Measurements from ENCODE around the gene ADAMTS6.

ADAMTS6 gene

GRCh38 chr5:65279603-65280002 is 202.1 kb downstream of the ADAMTS6 start:
- no peak for DNase-seq (ENCODE audit: low spot score)

- DNase-seq (ENCODE audit: low spot score), result no peak
These were observed 205.4 kb downstream of the ADAMTS6 start for GRCh38 chr5:65276178-65276890.

GRCh38 chr5:65271906-65272305 is 209.8 kb downstream of the ADAMTS6 start:
- DNase-seq (ENCODE audit: low spot score), result no peak

- no peak for DNase-seq (ENCODE audit: low spot score)
These were observed 213.2 kb downstream of the ADAMTS6 start for GRCh38 chr5:65268525-65268924.

GRCh38 chr5:65264420-65264819 is 217.3 kb downstream of the ADAMTS6 start:
- no peak for DNase-seq (ENCODE audit: low spot score)

GRCh38 chr5:65263321-65263720 is 218.4 kb downstream of the ADAMTS6 start:
- peak; percentile 38 for DNase-seq (ENCODE audit: low spot score)

- DNase-seq (ENCODE audit: low spot score), result peak; percentile 66
These were observed 219.1 kb downstream of the ADAMTS6 start for GRCh38 chr5:65262649-65263059.

GRCh38 chr5:65262096-65262495 is 219.6 kb downstream of the ADAMTS6 start:
- DNase-seq (ENCODE audit: low spot score), result peak; percentile 13

GRCh38 chr5:65261499-65261898 is 220.2 kb downstream of the ADAMTS6 start:
- no peak for DNase-seq (ENCODE audit: low spot score)

- no peak for DNase-seq (ENCODE audit: low spot score)
These were observed 226.4 kb downstream of the ADAMTS6 start for GRCh38 chr5:65255294-65255693.

GRCh38 chr5:65252977-65253376 is 228.7 kb downstream of the ADAMTS6 start:
- DNase-seq (ENCODE audit: low spot score), result no peak

- DNase-seq (ENCODE audit: low spot score), result no peak
These were observed 232.8 kb downstream of the ADAMTS6 start for GRCh38 chr5:65248896-65249295.

- no peak for DNase-seq (ENCODE audit: low spot score)
These were observed 234.1 kb downstream of the ADAMTS6 start for GRCh38 chr5:65247594-65247993.

GRCh38 chr5:65246741-65247140 is 235.0 kb downstream of the ADAMTS6 start:
- DNase-seq (ENCODE audit: low spot score), result no peak

- DNase-seq (ENCODE audit: low spot score), result no peak
These were observed 237.7 kb downstream of the ADAMTS6 start for GRCh38 chr5:65244031-65244430.

GRCh38 chr5:65243161-65243560 is 238.6 kb downstream of the ADAMTS6 start:
- DNase-seq (ENCODE audit: low spot score), result no peak

- no peak for DNase-seq (ENCODE audit: low spot score)
These were observed 251.9 kb downstream of the ADAMTS6 start for GRCh38 chr5:65229841-65230240.

GRCh38 chr5:65213921-65214525 is 267.7 kb downstream of the ADAMTS6 start:
- peak; percentile 18 for DNase-seq (ENCODE audit: low spot score)

- DNase-seq (ENCODE audit: low spot score), result peak; percentile 61
These were observed 272.4 kb downstream of the ADAMTS6 start for GRCh38 chr5:65209341-65209740.

GRCh38 chr5:65204966-65205365 is 276.8 kb downstream of the ADAMTS6 start:
- no peak for DNase-seq (ENCODE audit: low spot score)

GRCh38 chr5:65203746-65204145 is 278.0 kb downstream of the ADAMTS6 start:
- DNase-seq (ENCODE audit: low spot score), result peak; percentile 53

- DNase-seq (ENCODE audit: low spot score), result peak; percentile 9
These were observed 281.6 kb downstream of the ADAMTS6 start for GRCh38 chr5:65199993-65200675.

- DNase-seq (ENCODE audit: low spot score), result peak; percentile 80
These were observed 283.1 kb downstream of the ADAMTS6 start for GRCh38 chr5:65198456-65199120.

Data from AG20443 (cell line).